Mammary epithelial cell (primary cell): Measurements from ENCODE around the gene EOLA1.
"Not testable (repeated sequence)": the region's sequence is repeated elsewhere in the genome, so short reads cannot be mapped to it uniquely, and the experiment has no call there.

Experiments
- EZH2 ChIP-seq: IDR thresholded peaks from 2 replicates; pipeline ENCODE4 v1.6.1; 2012; ENCODE audit warnings: low read length, inconsistent platforms, borderline replicate concordance
- TF ChIP-seq, protein P1 (sequence below), 2 donors: IDR thresholded peaks in 1 of 2; conservative IDR thresholded peaks in 1 of 2; 2 replicates each; pipeline ENCODE4 v1.5.1; 2011 to 2012; ENCODE audit warnings: inconsistent platforms in 2 of 2, low read length in 2 of 2, mild to moderate bottlenecking in 2 of 2, control low read depth in 1 of 2, low read depth in 1 of 2; ENCODE audit not compliant: insufficient read depth in 1 of 2; ENCODE audit errors: extremely low read depth in 1 of 2

DNA sequence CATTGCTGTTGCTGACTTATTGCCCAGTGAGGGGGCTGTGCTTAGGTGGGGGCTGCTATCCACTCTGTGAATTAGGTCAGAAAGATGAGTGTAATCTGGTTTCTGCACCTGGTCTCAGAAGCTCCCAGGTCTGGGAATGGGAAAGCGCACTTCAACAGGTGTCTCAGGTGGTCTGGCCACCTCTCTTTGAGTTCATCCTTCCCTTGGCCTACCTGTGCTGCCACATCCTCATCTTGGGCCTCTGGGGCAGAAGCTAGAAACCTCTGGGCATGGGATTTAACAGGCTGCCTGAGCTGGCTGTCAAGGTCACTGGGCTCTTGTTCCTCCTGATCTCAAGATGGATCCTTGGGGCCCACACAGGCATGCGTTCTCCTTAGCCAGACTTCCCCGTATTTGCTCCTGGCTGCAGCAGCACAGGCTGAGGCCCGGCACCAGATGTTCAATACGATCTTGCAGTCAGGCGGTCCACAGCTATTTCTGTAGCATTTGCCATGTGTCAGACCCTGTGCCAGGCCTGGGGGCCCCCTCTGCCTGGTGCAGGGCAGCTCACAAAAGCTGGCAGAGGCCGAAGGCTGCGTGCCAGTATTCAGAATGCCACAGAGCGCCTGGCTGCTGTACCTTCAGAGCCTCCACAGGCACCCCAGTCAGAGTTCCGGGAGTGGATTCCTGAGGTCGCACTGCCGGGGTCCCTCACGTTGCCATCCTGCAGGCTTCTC lies 14.3 kb upstream of the EOLA1 start:
- TF ChIP-seq, protein P1, sequence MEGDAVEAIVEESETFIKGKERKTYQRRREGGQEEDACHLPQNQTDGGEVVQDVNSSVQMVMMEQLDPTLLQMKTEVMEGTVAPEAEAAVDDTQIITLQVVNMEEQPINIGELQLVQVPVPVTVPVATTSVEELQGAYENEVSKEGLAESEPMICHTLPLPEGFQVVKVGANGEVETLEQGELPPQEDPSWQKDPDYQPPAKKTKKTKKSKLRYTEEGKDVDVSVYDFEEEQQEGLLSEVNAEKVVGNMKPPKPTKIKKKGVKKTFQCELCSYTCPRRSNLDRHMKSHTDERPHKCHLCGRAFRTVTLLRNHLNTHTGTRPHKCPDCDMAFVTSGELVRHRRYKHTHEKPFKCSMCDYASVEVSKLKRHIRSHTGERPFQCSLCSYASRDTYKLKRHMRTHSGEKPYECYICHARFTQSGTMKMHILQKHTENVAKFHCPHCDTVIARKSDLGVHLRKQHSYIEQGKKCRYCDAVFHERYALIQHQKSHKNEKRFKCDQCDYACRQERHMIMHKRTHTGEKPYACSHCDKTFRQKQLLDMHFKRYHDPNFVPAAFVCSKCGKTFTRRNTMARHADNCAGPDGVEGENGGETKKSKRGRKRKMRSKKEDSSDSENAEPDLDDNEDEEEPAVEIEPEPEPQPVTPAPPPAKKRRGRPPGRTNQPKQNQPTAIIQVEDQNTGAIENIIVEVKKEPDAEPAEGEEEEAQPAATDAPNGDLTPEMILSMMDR (conservative IDR thresholded peaks at IDR 0.05 in 1 of 2, IDR thresholded peaks at IDR 0.05 in 1 of 2; ENCODE audit: extremely low read depth in 1 of 2, insufficient read depth in 1 of 2, low read depth in 1 of 2, low read length in 2 of 2): not testable (repeated sequence)
- not testable (repeated sequence) for TF ChIP-seq EZH2
